Neutrophil (primary cell): ENCODE data around the gene RMP24.

ENCODE experiments used
- H3K27ac ChIP-seq: fragments of 200-600 bp; sonication (generic); 2 replicates; pipeline ENCODE4 v1.5.1; 2016; ENCODE audit warnings: mild to moderate bottlenecking, moderate library complexity
- H3K27me3 ChIP-seq: fragments of 200-600 bp; sonication (generic); 2 replicates; pipeline ENCODE4 v1.6.0; 2016; ENCODE audit warnings: mild to moderate bottlenecking
- H3K36me3 ChIP-seq: fragments of 200-600 bp; sonication (generic); 2 replicates; pipeline ENCODE4 v1.5.1; 2017
- H3K4me1 ChIP-seq, 2 experiments: fragments of 200-600 bp in 1 of 2; sonication (generic) in 1 of 2; 1 replicate in 1 of 2; 2 replicates in 1 of 2; pipeline versions ENCODE4 v1.5.1 to v1.6.1; 2013 to 2016; ENCODE audit warnings: low read depth in 1 of 2, low read length in 1 of 2, mild to moderate bottlenecking in 1 of 2, moderate library complexity in 1 of 2; ENCODE audit not compliant: control insufficient read depth in 1 of 2, insufficient read depth in 1 of 2
- H3K4me3 ChIP-seq, 2 experiments: fragments of 200-600 bp in 1 of 2; sonication (generic) in 1 of 2; 1 replicate in 1 of 2; 2 replicates in 1 of 2; pipeline ENCODE4 v1.5.1; 2013 to 2016; ENCODE audit warnings: low read depth in 1 of 2, low read length in 1 of 2, mild to moderate bottlenecking in 1 of 2, moderate library complexity in 1 of 2
- H3K9me3 ChIP-seq: fragments of 200-600 bp; sonication (generic); 2 replicates; pipeline ENCODE4 v1.5.1; 2016
- CTCF ChIP-seq: fragments of 200-600 bp; sonication (generic); IDR thresholded peaks from 2 replicates; pipeline ENCODE4 v1.5.1; 2016; ENCODE audit warnings: antibody characterized with exemption

RMP24 gene

DNA sequence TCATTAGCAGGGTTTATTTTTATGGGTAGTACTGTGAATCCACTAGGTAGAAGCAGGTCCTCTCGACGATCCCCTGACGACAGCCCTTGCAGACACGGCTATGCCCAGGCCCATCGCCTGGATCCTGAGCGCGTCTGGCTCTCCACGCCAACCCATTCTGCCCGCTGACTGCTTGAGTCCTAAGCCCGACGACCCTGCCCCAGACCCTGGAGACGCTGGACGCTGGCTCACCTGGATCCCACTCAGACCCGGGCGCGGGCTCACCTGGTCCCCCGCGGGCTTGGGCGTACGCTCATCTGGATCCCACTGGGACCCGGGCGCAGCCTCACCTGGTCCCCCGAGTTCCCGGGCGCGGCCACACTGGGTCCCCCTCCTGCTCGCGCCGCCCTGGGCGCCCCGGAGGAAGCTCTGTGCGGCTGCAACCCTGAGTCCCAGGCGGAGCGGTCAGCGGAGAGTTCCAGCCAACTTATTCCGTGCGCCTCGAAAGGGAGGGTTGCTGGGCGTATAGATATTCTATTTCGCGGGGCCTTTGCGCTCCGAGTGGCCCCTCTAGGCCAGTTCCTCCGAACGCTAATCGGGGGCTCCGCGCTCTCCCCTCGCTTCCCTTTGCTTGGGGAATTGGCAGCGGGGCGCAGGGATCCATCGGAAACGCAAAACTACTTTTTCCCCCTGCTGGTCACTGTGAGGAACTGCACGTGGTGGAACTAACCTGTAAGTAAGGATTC, 22.4 kb upstream of the RMP24 start:
- TF ChIP-seq CTCF = peak; percentile 94
- Histone ChIP-seq H3K4me3 (peak overlapping the region; percentile 57 to 76), H3K27ac (no peak overlapping the region), H3K4me1 (peaks cover 7 to 10% of the 10 kb centered on the region in 2 experiments), H3K9me3 (no peaks in the 10 kb centered on the region), H3K27me3 (peaks cover 27% of the 10 kb centered on the region), H3K36me3 (no peaks in the 10 kb centered on the region)

GRCh38 chr18:35950628-35950982, 21.9 kb upstream of the RMP24 start:
- H3K4me3 ChIP-seq = peak overlapping the region; percentile 57 to 76
- no peaks in the 10 kb centered on the region for H3K36me3 ChIP-seq

DNA sequence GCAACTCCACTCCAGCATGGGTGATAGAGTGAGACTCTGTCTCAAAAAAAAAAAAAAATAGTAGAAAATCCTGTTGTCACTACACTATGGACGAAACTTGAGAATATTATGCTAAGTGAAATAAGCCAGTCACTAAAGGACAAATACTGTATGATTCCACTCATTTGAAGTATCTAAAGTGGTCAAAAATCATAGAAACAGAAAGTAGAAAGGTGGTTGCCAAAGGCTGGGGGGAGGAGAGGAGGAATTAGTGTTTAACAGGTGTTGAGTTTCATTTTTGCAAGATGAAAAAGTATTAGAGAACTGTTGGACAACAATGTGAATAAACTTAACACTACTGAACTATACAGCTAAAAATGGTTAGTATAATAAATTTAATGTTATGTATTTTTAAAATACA, 18.8 kb upstream of the RMP24 start:
- no peaks in the 10 kb centered on the region for H3K9me3 ChIP-seq
- peaks cover 17% of the 10 kb centered on the region for H3K27me3 ChIP-seq
- peaks cover 7 to 10% of the 10 kb centered on the region in 2 experiments for H3K4me1 ChIP-seq
- no peak for TF ChIP-seq CTCF
- no peaks in the 10 kb centered on the region for H3K36me3 ChIP-seq
- no peak overlapping the region for H3K27ac ChIP-seq
- no peak overlapping the region for H3K4me3 ChIP-seq

More at GRCh38 chr18:35950628-35950982, 21.9 kb upstream of the RMP24 start:
- Histone ChIP-seq H3K4me1 (peaks cover 7 to 10% of the 10 kb centered on the region in 2 experiments), H3K27me3 (peaks cover 27% of the 10 kb centered on the region), H3K27ac (no peak overlapping the region), H3K9me3 (no peaks in the 10 kb centered on the region)
- TF ChIP-seq CTCF = no peak

DNA sequence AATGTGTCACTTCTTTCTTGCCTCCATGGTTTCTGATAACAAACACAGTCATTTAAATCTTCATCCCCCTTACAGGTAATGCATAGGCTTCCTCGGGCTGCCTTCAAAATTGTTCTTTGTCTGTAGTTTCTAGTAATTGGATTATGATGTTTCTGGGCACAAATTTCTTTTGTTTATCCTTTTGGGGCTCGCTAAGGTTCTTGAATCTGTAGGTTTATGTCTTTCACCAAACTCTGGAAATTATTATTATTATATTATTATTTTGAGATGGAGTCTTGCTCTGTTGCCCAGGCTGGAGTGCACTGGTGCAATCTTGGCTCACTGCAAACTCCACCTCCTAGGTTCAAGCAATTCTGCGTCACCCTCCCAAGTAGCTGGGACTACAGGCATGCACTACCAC, 16.3 kb upstream of the RMP24 start:
- Histone ChIP-seq H3K9me3 (no peaks in the 10 kb centered on the region), H3K27ac (no peak overlapping the region), H3K4me3 (no peak overlapping the region), H3K36me3 (no peaks in the 10 kb centered on the region), H3K27me3 (peaks cover 4% of the 10 kb centered on the region), H3K4me1 (no peaks in the 10 kb centered on the region)
- no peak for TF ChIP-seq CTCF

- no peaks in the 10 kb centered on the region for H3K4me1 ChIP-seq
- TF ChIP-seq CTCF = no peak
- no peak overlapping the region for H3K27ac ChIP-seq
- no peaks in the 10 kb centered on the region for H3K9me3 ChIP-seq
- no peak overlapping the region for H3K4me3 ChIP-seq
- peaks cover 4% of the 10 kb centered on the region for H3K27me3 ChIP-seq
- no peaks in the 10 kb centered on the region for H3K36me3 ChIP-seq
Measured at GRCh38 chr18:35962320-35962719, 10.2 kb upstream of the RMP24 start.
